T47D (cell line): ENCODE measurements around the gene PARVB.

ENCODE experiments used
- DNase-seq, 2 experiments: peaks; one replicate each; pipeline versions ENCODE4 v3.0.0 to v3.0.0-alpha.2; 2011 to 2012; ENCODE audit warnings: low read depth in 1 of 2, low spot score in 1 of 2
- JUND ChIP-seq: IDR thresholded peaks from 2 replicates; pipeline ENCODE4 v1.6.1; 2012; ENCODE audit warnings: low read depth
- in situ Hi-C: cut with HindIII; loops from 2 replicates; pipeline ENCODE4 v1.10.0; 2016; ENCODE audit warnings: low sequenced_read_pairs, low pct_unique_long_range_greater_than_20kb

Gene PARVB

GRCh38 chr22:44157916-44158618 is 134.0 kb downstream of the PARVB start:
- no peak for TF ChIP-seq JUND
- in situ Hi-C loops, result no loop called here
- no peak for DNase-seq

DNA sequence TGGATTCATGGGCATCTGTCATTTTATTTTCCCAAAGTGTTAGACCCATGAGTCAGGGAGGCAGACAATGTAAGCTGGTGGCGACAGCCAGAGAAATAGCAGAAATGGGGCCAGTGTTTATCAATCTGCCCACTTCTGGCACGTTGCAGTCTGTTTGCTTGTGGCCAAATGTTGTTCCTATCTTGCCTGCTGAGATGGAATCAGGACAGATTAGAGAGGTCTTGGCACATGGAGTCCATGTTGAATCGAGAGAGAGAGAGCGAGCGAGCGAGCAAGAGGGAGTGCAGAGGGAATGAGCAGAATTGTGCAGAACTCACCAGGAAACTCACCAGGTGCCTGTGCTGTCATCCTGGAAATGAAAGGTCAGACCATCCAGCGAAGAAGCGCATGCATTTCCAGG is 134.7 kb downstream of the PARVB start:
- no peak for DNase-seq
- no peak for TF ChIP-seq JUND
- in situ Hi-C loops, result no loop called here

GRCh38 chr22:44159221-44159620 is 135.1 kb downstream of the PARVB start:
- in situ Hi-C loops, result no loop called here
- TF ChIP-seq JUND, result no peak
- DNase-seq, result no peak

GRCh38 chr22:44159811-44160210 is 135.7 kb downstream of the PARVB start:
- in situ Hi-C loops, result no loop called here
- no peak for DNase-seq
- no peak for TF ChIP-seq JUND

DNA sequence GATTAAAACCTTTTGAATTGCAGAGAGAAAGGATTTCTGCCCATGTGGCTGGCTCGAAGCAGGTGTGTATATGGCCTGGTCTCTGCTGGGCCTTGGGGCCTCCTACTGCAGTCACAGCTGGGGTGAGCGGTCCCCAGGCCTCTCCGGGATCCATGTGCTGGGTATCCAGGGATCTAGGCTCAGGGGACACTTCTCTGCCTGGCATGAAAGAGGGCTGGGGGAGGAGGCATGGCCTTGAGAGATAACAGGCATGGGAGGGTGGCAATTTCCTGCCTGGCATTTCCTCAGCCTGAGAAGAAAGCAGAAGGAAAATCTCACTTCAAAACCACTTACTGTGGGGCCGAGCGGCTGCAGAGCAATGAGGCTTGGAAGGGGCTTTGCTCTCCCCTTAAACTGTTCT is 136.3 kb downstream of the PARVB start:
- in situ Hi-C loops, result no loop called here
- no peak for TF ChIP-seq JUND
- no peak for DNase-seq

GRCh38 chr22:44161673-44162072 is 137.6 kb downstream of the PARVB start:
- in situ Hi-C loops, result no loop called here
- no peak for TF ChIP-seq JUND
- no peak for DNase-seq

DNA sequence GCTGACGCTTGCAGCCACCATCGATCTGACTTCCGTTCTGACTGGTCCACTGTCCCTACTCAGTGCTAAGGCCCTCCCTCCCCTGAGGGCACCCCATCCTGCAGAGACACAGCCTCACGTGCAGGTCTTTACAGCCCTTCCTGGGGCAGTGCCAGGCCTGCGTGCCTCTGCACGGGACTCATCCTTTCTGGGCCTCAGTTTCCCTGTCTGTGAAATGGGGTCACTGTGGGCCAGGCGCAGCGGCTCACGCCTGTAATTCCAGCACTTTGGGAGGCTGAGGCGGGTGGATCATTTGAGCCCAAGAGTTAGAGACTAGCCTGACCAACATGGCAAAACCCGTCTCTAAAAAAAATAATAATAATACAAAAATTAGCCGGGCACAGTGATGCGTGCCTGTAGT is 138.9 kb downstream of the PARVB start:
- no peak for TF ChIP-seq JUND

GRCh38 chr22:44163536-44163935 is 139.4 kb downstream of the PARVB start:
- TF ChIP-seq JUND, result no peak
- in situ Hi-C loops, result no loop called here

More for the DNA sequence above, 138.9 kb downstream of the PARVB start:
- DNase-seq, result no peak
- in situ Hi-C loops, result no loop called here

GRCh38 chr22:44164031-44164430 is 139.9 kb downstream of the PARVB start:
- DNase-seq, result no peak
- no peak for TF ChIP-seq JUND
- in situ Hi-C loops, result no loop called here

More at GRCh38 chr22:44163536-44163935, 139.4 kb downstream of the PARVB start:
- DNase-seq, result no peak

GRCh38 chr22:44165286-44165874 is 141.3 kb downstream of the PARVB start:
- DNase-seq, result no peak
- in situ Hi-C loops, result no loop called here
- no peak for TF ChIP-seq JUND

GRCh38 chr22:44166498-44167276 is 142.6 kb downstream of the PARVB start:
- no peak for TF ChIP-seq JUND
- no peak for DNase-seq
- in situ Hi-C loops, result no loop called here

- TF ChIP-seq JUND, result no peak
- DNase-seq, result no peak
- in situ Hi-C loops, result no loop called here
These were observed 143.4 kb downstream of the PARVB start for GRCh38 chr22:44167501-44167900.

GRCh38 chr22:44168206-44168605 is 144.1 kb downstream of the PARVB start:
- in situ Hi-C loops, result no loop called here

More at GRCh38 chr22:44168206-44168605, 144.1 kb downstream of the PARVB start:
- DNase-seq, result no peak
- no peak for TF ChIP-seq JUND
